Measurements from ENCODE around the gene UBE2V1.

Gene UBE2V1

GRCh38 chr20:50040432-50041245 is 72.3 kb downstream of the UBE2V1 start:
- no peak for DNase-seq

GRCh38 chr20:50039706-50040431 is 73.1 kb downstream of the UBE2V1 start:
- no peak for DNase-seq

GRCh38 chr20:50038574-50038991 is 74.4 kb downstream of the UBE2V1 start:
- DNase-seq, result no peak

GRCh38 chr20:50038169-50038568 is 74.8 kb downstream of the UBE2V1 start:
- DNase-seq, result no peak

GRCh38 chr20:50037575-50037974 is 75.4 kb downstream of the UBE2V1 start:
- DNase-seq, result no peak

GRCh38 chr20:50037123-50037522 is 75.8 kb downstream of the UBE2V1 start:
- no peak for DNase-seq

GRCh38 chr20:50036703-50037102 is 76.2 kb downstream of the UBE2V1 start:
- no peak for DNase-seq

- no peak for DNase-seq
These were observed 78.3 kb downstream of the UBE2V1 start for GRCh38 chr20:50034567-50035180.

- DNase-seq, result no peak
These were observed 79.8 kb downstream of the UBE2V1 start for GRCh38 chr20:50032955-50033666.
